Karpas-422 (cell line): Measurements from ENCODE around the gene NTSR2. TPM values are rescaled to one million over a fixed set of nuclear protein-coding genes. Genes with fewer than 3 reads are reported as not detected.

ENCODE experiments used
- DNase-seq: peaks from one replicate; pipeline ENCODE4 v3.0.0-alpha.2; 2015
- H2AFZ ChIP-seq: fragments of 200-600 bp; sonication (generic); 2 replicates; pipeline ENCODE4 v1.6.1; 2014; ENCODE audit warnings: antibody characterized with exemption, low read length, mixed read lengths
- H3K27ac ChIP-seq: fragments of 200-600 bp; sonication (generic); 2 replicates; pipeline ENCODE4 v1.5.1; 2014; ENCODE audit warnings: mild to moderate bottlenecking, low read length, moderate library complexity
- H3K27me3 ChIP-seq: fragments of 200-600 bp; sonication (generic); 2 replicates; pipeline ENCODE4 v1.6.1; 2014; ENCODE audit warnings: low read length, mixed read lengths
- H3K36me3 ChIP-seq: fragments of 200-600 bp; sonication (generic); 2 replicates; pipeline ENCODE4 v1.6.1; 2014; ENCODE audit warnings: low read length, mixed read lengths; ENCODE audit not compliant: insufficient read depth
- H3K4me1 ChIP-seq: fragments of 200-600 bp; sonication (generic); 2 replicates; pipeline ENCODE4 v1.6.1; 2014; ENCODE audit warnings: mild to moderate bottlenecking, low read length, mixed read lengths
- H3K4me2 ChIP-seq: fragments of 200-600 bp; sonication (generic); 2 replicates; pipeline ENCODE4 v1.6.1; 2014; ENCODE audit warnings: low read length, low read depth, mild to moderate bottlenecking; ENCODE audit not compliant: poor library complexity, severe bottlenecking
- H3K4me3 ChIP-seq: fragments of 200-600 bp; sonication (generic); 2 replicates; pipeline ENCODE4 v1.5.1; 2014; ENCODE audit warnings: mild to moderate bottlenecking, antibody characterized with exemption, low read length, mixed read lengths
- H3K79me2 ChIP-seq: fragments of 200-600 bp; sonication (generic); 2 replicates; pipeline ENCODE4 v1.6.1; 2014; ENCODE audit warnings: mild to moderate bottlenecking, low read length, mixed read lengths
- H3K9ac ChIP-seq: fragments of 200-600 bp; sonication (generic); 2 replicates; pipeline ENCODE4 v1.6.0; 2014; ENCODE audit warnings: low read length
- H3K9me2 ChIP-seq: fragments of 200-600 bp; sonication (generic), shearing (Covaris generic); replicated peaks from 2 replicates; pipeline ENCODE4 v1.6.0; 2014; ENCODE audit warnings: mild to moderate bottlenecking, low read length, moderate library complexity; ENCODE audit not compliant: insufficient read depth
- H3K9me3 ChIP-seq: fragments of 300-700, 200-600 bp; sonication (generic); 2 replicates; pipeline ENCODE4 v1.6.1; 2014; ENCODE audit warnings: low read length, mixed read lengths
- H4K20me1 ChIP-seq: fragments of 200-600 bp; sonication (generic); 2 replicates; pipeline ENCODE4 v1.6.1; 2014; ENCODE audit warnings: mild to moderate bottlenecking, antibody characterized with exemption, low read length, low read depth; ENCODE audit not compliant: insufficient read depth
- total RNA-seq: library from RNA; depleted of rRNA; stranded (reverse); fragments of >200 nt; shearing (Covaris generic); gene quantifications from 2 replicates; pipeline ENCODE4 v1.2.3, GENCODE V29; 2014; ENCODE audit warnings: low replicate concordance

Gene NTSR2
- total RNA-seq, 1 experiment from 2014 or later = not detected

- Histone ChIP-seq H2AFZ (no peak overlapping the region), H3K36me3 (no peaks in the 10 kb centered on the region), H3K9me2 (no peaks in the 10 kb centered on the region), H4K20me1 (no peaks in the 10 kb centered on the region), H3K9me3 (no peaks in the 10 kb centered on the region), H3K4me3 (no peak overlapping the region), H3K4me2 (no peak overlapping the region), H3K79me2 (no peaks in the 10 kb centered on the region), H3K27me3 (no peaks in the 10 kb centered on the region), H3K4me1 (no peaks in the 10 kb centered on the region), H3K9ac (no peak overlapping the region), H3K27ac (no peak overlapping the region)
- no peak for DNase-seq
Observed at GRCh38 chr2:11617984-11618707, 51.8 kb downstream of the NTSR2 start.

GRCh38 chr2:11617527-11617926, 52.5 kb downstream of the NTSR2 start:
- no peak overlapping the region for H3K9ac ChIP-seq
- no peak overlapping the region for H3K4me2 ChIP-seq
- no peaks in the 10 kb centered on the region for H3K27me3 ChIP-seq
- H3K27ac ChIP-seq = no peak overlapping the region
- H3K36me3 ChIP-seq = no peaks in the 10 kb centered on the region
- no peaks in the 10 kb centered on the region for H3K79me2 ChIP-seq
- no peaks in the 10 kb centered on the region for H3K9me3 ChIP-seq
- H3K4me3 ChIP-seq = no peak overlapping the region
- H4K20me1 ChIP-seq = no peaks in the 10 kb centered on the region
- H3K9me2 ChIP-seq = no peaks in the 10 kb centered on the region
- H2AFZ ChIP-seq = no peak overlapping the region
- DNase-seq = no peak
- no peaks in the 10 kb centered on the region for H3K4me1 ChIP-seq

- H4K20me1 ChIP-seq = no peaks in the 10 kb centered on the region
- H3K27ac ChIP-seq = no peak overlapping the region
- no peaks in the 10 kb centered on the region for H3K4me1 ChIP-seq
- H3K9me3 ChIP-seq = no peaks in the 10 kb centered on the region
- no peak overlapping the region for H2AFZ ChIP-seq
- DNase-seq = no peak
- H3K4me3 ChIP-seq = no peak overlapping the region
- H3K36me3 ChIP-seq = no peaks in the 10 kb centered on the region
- H3K79me2 ChIP-seq = no peaks in the 10 kb centered on the region
- no peak overlapping the region for H3K4me2 ChIP-seq
- no peak overlapping the region for H3K9ac ChIP-seq
- H3K27me3 ChIP-seq = no peaks in the 10 kb centered on the region
- H3K9me2 ChIP-seq = no peaks in the 10 kb centered on the region
Observed at GRCh38 chr2:11616851-11617415, 53.1 kb downstream of the NTSR2 start.

- no peaks in the 10 kb centered on the region for H3K9me2 ChIP-seq
- H3K4me1 ChIP-seq = no peaks in the 10 kb centered on the region
- no peaks in the 10 kb centered on the region for H3K9me3 ChIP-seq
- H3K9ac ChIP-seq = no peak overlapping the region
- DNase-seq = no peak
- no peak overlapping the region for H3K4me2 ChIP-seq
- no peak overlapping the region for H3K27ac ChIP-seq
- no peaks in the 10 kb centered on the region for H4K20me1 ChIP-seq
- H2AFZ ChIP-seq = no peak overlapping the region
- no peaks in the 10 kb centered on the region for H3K79me2 ChIP-seq
- H3K36me3 ChIP-seq = no peaks in the 10 kb centered on the region
- no peak overlapping the region for H3K4me3 ChIP-seq
- no peaks in the 10 kb centered on the region for H3K27me3 ChIP-seq
Observed at GRCh38 chr2:11616097-11616687, 53.8 kb downstream of the NTSR2 start.

GRCh38 chr2:11615209-11615608, 54.8 kb downstream of the NTSR2 start:
- Histone ChIP-seq H3K36me3 (no peaks in the 10 kb centered on the region), H3K9me3 (no peaks in the 10 kb centered on the region), H3K79me2 (no peaks in the 10 kb centered on the region), H3K9ac (no peak overlapping the region), H3K4me1 (no peaks in the 10 kb centered on the region), H3K27ac (no peak overlapping the region), H2AFZ (no peak overlapping the region), H3K4me3 (no peak overlapping the region), H3K9me2 (no peaks in the 10 kb centered on the region), H4K20me1 (no peaks in the 10 kb centered on the region), H3K4me2 (no peak overlapping the region), H3K27me3 (no peaks in the 10 kb centered on the region)
- DNase-seq = no peak

- no peak overlapping the region for H3K27ac ChIP-seq
- H4K20me1 ChIP-seq = no peaks in the 10 kb centered on the region
- H3K79me2 ChIP-seq = no peaks in the 10 kb centered on the region
- H3K9me3 ChIP-seq = no peaks in the 10 kb centered on the region
- no peaks in the 10 kb centered on the region for H3K4me1 ChIP-seq
- H3K4me3 ChIP-seq = no peak overlapping the region
- H2AFZ ChIP-seq = no peak overlapping the region
- no peaks in the 10 kb centered on the region for H3K9me2 ChIP-seq
- no peak overlapping the region for H3K4me2 ChIP-seq
- no peak for DNase-seq
- H3K36me3 ChIP-seq = no peaks in the 10 kb centered on the region
- no peaks in the 10 kb centered on the region for H3K27me3 ChIP-seq
- no peak overlapping the region for H3K9ac ChIP-seq
Observed at GRCh38 chr2:11613297-11613696, 56.7 kb downstream of the NTSR2 start.

- H3K27me3 ChIP-seq = no peaks in the 10 kb centered on the region
- H3K9me2 ChIP-seq = no peaks in the 10 kb centered on the region
- no peak overlapping the region for H3K4me3 ChIP-seq
- no peak overlapping the region for H3K4me2 ChIP-seq
- H2AFZ ChIP-seq = no peak overlapping the region
- no peaks in the 10 kb centered on the region for H3K79me2 ChIP-seq
- no peak overlapping the region for H3K27ac ChIP-seq
- H4K20me1 ChIP-seq = no peaks in the 10 kb centered on the region
- no peaks in the 10 kb centered on the region for H3K4me1 ChIP-seq
- no peaks in the 10 kb centered on the region for H3K9me3 ChIP-seq
- no peaks in the 10 kb centered on the region for H3K36me3 ChIP-seq
- no peak overlapping the region for H3K9ac ChIP-seq
- no peak for DNase-seq
Observed at GRCh38 chr2:11612553-11613215, 57.3 kb downstream of the NTSR2 start.

- H3K79me2 ChIP-seq = no peaks in the 10 kb centered on the region
- H3K27ac ChIP-seq = no peak overlapping the region
- no peak overlapping the region for H3K4me2 ChIP-seq
- H3K27me3 ChIP-seq = no peaks in the 10 kb centered on the region
- H3K9me2 ChIP-seq = no peaks in the 10 kb centered on the region
- no peaks in the 10 kb centered on the region for H3K9me3 ChIP-seq
- H4K20me1 ChIP-seq = no peaks in the 10 kb centered on the region
- no peak overlapping the region for H3K9ac ChIP-seq
- no peaks in the 10 kb centered on the region for H3K36me3 ChIP-seq
- H2AFZ ChIP-seq = no peak overlapping the region
- no peak for DNase-seq
- no peaks in the 10 kb centered on the region for H3K4me1 ChIP-seq
- no peak overlapping the region for H3K4me3 ChIP-seq
Observed at GRCh38 chr2:11611251-11611650, 58.7 kb downstream of the NTSR2 start.
